Prostate gland (tissue), 2 donors: ENCODE data around the gene HDAC4. TPM values are rescaled to one million over a fixed set of nuclear protein-coding genes. Genes with fewer than 3 reads are reported as not detected.

Source experiments
- DNase-seq: peaks from one replicate; pipeline ENCODE4 v3.0.0-alpha.2; 2019; ENCODE audit warnings: low spot score
- H3K27ac ChIP-seq, 2 donors: fragments of 200-600 bp; sonication (generic); 2 replicates each; pipeline ENCODE4 v1.5.1; 2017 to 2019
- H3K27me3 ChIP-seq: fragments of 200-600 bp; sonication (generic); replicated peaks from 2 replicates; pipeline ENCODE4 v1.5.1; 2019; ENCODE audit not compliant: insufficient read depth
- H3K36me3 ChIP-seq, 2 donors: fragments of 200-600 bp; sonication (generic); 1 replicate in 1 of 2; 2 replicates in 1 of 2; pipeline versions ENCODE4 v1.5.1 to v1.8.1; 2017 to 2019
- H3K4me1 ChIP-seq: fragments of 200-600 bp; sonication (generic); replicated peaks from 2 replicates; pipeline ENCODE4 v1.5.1; 2019
- H3K4me3 ChIP-seq, 2 donors: fragments of 200-600 bp; sonication (generic); 2 replicates each; pipeline ENCODE4 v1.5.1; 2017 to 2019
- H3K9me3 ChIP-seq: fragments of 200-600 bp; sonication (generic); 2 replicates; pipeline ENCODE4 v1.5.1; 2017
- CTCF ChIP-seq, 4 experiments: fragments of 200-600 bp in 2 of 4; fragments of 450-650 bp in 2 of 4; sonication (generic) in 2 of 4; IDR thresholded peaks; 1 replicate in 3 of 4; 2 replicates in 1 of 4; pipeline ENCODE4 v1.5.1; 2016 to 2019; ENCODE audit warnings: antibody characterized with exemption in 4 of 4, mild to moderate bottlenecking in 2 of 4, moderate library complexity in 2 of 4
- POLR2A ChIP-seq: fragments of 450-650 bp; IDR thresholded peaks from one replicate; pipeline ENCODE4 v1.6.1; 2016; ENCODE audit warnings: antibody characterized with exemption, mild to moderate bottlenecking
- POLR2AphosphoS5 ChIP-seq: sonication (generic); formaldehyde crosslinking; IDR thresholded peaks from one replicate; pipeline ENCODE4 v1.6.1; 2017; ENCODE audit warnings: antibody characterized with exemption
- WGBS: methylation state at CpG from one replicate; pipeline ENCODE4 v1.1.5; 2018; 5-methylcytosine and 5-hydroxymethylcytosine counted together
- intact Hi-C: fragments of 100-400 bp; cut with DNase I; formaldehyde crosslinking; loops from one replicate; pipeline ENCODE4 v1.14.2; 2022
- total RNA-seq, 2 donors: library from RNA; depleted of rRNA; stranded (reverse); fragments of >200 nt; gene quantifications; one replicate each; pipeline ENCODE4 v1.1.0, GENCODE V29; 2016

The HDAC4 gene
- total RNA-seq, 2 donors from 2014 or later, result 41.8 to 44.2 TPM

GRCh38 chr2:239305222-239305575, 95.6 kb downstream of the HDAC4 start:
- no peaks in the 10 kb centered on the region for H3K9me3 ChIP-seq
- DNase-seq, result peak; percentile 69
- TF ChIP-seq POLR2AphosphoS5 (peak; percentile 58), POLR2A (no peak), CTCF (IDR thresholded peaks at IDR 0.05) (no peak)
- intact Hi-C loops, result loop anchor here (5.0 kb wide), 1 partner anchor 103 kb away; no protein-coding TSS in a partner anchor
- H3K27me3 ChIP-seq, result no peaks in the 10 kb centered on the region
- no peak overlapping the region for H3K4me3 ChIP-seq
- H3K27ac ChIP-seq, result peak overlapping the region; percentile 61 to 68
- WGBS, result 30% methylated on average over 11 of the region's 11 CpGs
- peaks cover 21% of the 10 kb centered on the region for H3K4me1 ChIP-seq
- no peaks in the 10 kb centered on the region for H3K36me3 ChIP-seq

GRCh38 chr2:239304533-239305221, 96.1 kb downstream of the HDAC4 start:
- H3K4me3 ChIP-seq, result no peak overlapping the region
- H3K36me3 ChIP-seq, result no peaks in the 10 kb centered on the region
- TF ChIP-seq POLR2AphosphoS5, result no peak
- no peak for TF ChIP-seq CTCF (IDR thresholded peaks at IDR 0.05)
- TF ChIP-seq POLR2A, result no peak
- no peak for DNase-seq
- peaks cover 24% of the 10 kb centered on the region for H3K4me1 ChIP-seq
- H3K27me3 ChIP-seq, result no peaks in the 10 kb centered on the region
- intact Hi-C loops, result loop anchor here (5.0 kb wide), 1 partner anchor 102 kb away; no protein-coding TSS in a partner anchor
- WGBS, result 64% methylated on average over 16 of the region's 16 CpGs
- peak overlapping the region; percentile 61 to 68 for H3K27ac ChIP-seq
- no peaks in the 10 kb centered on the region for H3K9me3 ChIP-seq

GRCh38 chr2:239303711-239304532, 96.9 kb downstream of the HDAC4 start:
- H3K4me1 ChIP-seq, result peaks cover 30% of the 10 kb centered on the region
- no peaks in the 10 kb centered on the region for H3K27me3 ChIP-seq
- DNase-seq, result no peak
- no peak overlapping the region for H3K4me3 ChIP-seq
- H3K27ac ChIP-seq, result peak overlapping the region; percentile 61 to 68
- peak; percentile 70 for TF ChIP-seq POLR2AphosphoS5
- TF ChIP-seq CTCF (IDR thresholded peaks at IDR 0.05), result no peak
- intact Hi-C loops, result no loop called here
- H3K9me3 ChIP-seq, result no peaks in the 10 kb centered on the region
- 59% methylated on average over 21 of the region's 21 CpGs for WGBS
- no peaks in the 10 kb centered on the region for H3K36me3 ChIP-seq

- no peaks in the 10 kb centered on the region for H3K27me3 ChIP-seq
- no peak for TF ChIP-seq POLR2A
- no peak for TF ChIP-seq CTCF (IDR thresholded peaks at IDR 0.05)
- no peak for TF ChIP-seq POLR2AphosphoS5
- no peaks in the 10 kb centered on the region for H3K36me3 ChIP-seq
- no peak overlapping the region for H3K27ac ChIP-seq
- intact Hi-C loops, result no loop called here
- peaks cover 30% of the 10 kb centered on the region for H3K4me1 ChIP-seq
- no peak for DNase-seq
- 91% methylated on average over 25 of the region's 28 CpGs for WGBS
- no peak overlapping the region for H3K4me3 ChIP-seq
- no peaks in the 10 kb centered on the region for H3K9me3 ChIP-seq
Observed at GRCh38 chr2:239302808-239303557, 97.8 kb downstream of the HDAC4 start.
